GM23338 (cell line): ENCODE data around the gene SOSTDC1. TPM values are rescaled to one million over a fixed set of nuclear protein-coding genes. Genes with fewer than 3 reads are reported as not detected.

Source experiments
- ATAC-seq: fragments of 200-7000 bp; cut with Tn5 transposase; 3 replicates; pipeline ENCODE4 v1.9.1; 2020
- DNase-seq: peaks from one replicate; pipeline ENCODE4 v3.0.0-alpha.2; 2015; ENCODE audit warnings: low spot score
- H2AFZ ChIP-seq: fragments of 200-600 bp; sonication (generic); 2 replicates; pipeline ENCODE4 v1.8.0; 2016; ENCODE audit warnings: antibody characterized with exemption, mild to moderate bottlenecking, moderate library complexity
- H3F3A ChIP-seq: fragments of 200-600 bp; sonication (generic); replicated peaks from 2 replicates; pipeline ENCODE4 v1.8.0; 2017; ENCODE audit warnings: antibody characterized with exemption, mixed run types, low read depth
- H3K27ac ChIP-seq: fragments of 200-600 bp; sonication (generic); 2 replicates; pipeline ENCODE4 v1.6.1; 2016; ENCODE audit warnings: low read depth
- H3K27me3 ChIP-seq: fragments of 200-600 bp; sonication (generic); 2 replicates; pipeline ENCODE4 v1.8.0; 2016; ENCODE audit warnings: mild to moderate bottlenecking, mixed run types, moderate library complexity; ENCODE audit not compliant: insufficient read depth
- H3K36me3 ChIP-seq: fragments of 200-600 bp; sonication (generic); 2 replicates; pipeline ENCODE4 v1.8.0; 2016; ENCODE audit warnings: mild to moderate bottlenecking; ENCODE audit not compliant: insufficient read depth
- H3K4me1 ChIP-seq: fragments of 200-600 bp; sonication (generic); 2 replicates; pipeline ENCODE4 v1.8.0; 2016; ENCODE audit warnings: mild to moderate bottlenecking, moderate library complexity; ENCODE audit not compliant: insufficient read depth
- H3K4me2 ChIP-seq: fragments of 200-600 bp; sonication (generic); 2 replicates; pipeline ENCODE4 v1.7.1; 2017; ENCODE audit warnings: mixed run types
- H3K4me3 ChIP-seq: fragments of 200-600 bp; sonication (generic); 2 replicates; pipeline ENCODE4 v1.6.1; 2016; ENCODE audit warnings: mixed run types
- H3K79me2 ChIP-seq: fragments of 200-600 bp; sonication (generic); replicated peaks from 2 replicates; pipeline ENCODE4 v1.8.0; 2017; ENCODE audit warnings: mild to moderate bottlenecking; ENCODE audit not compliant: insufficient read depth
- H3K9me2 ChIP-seq: fragments of 200-600 bp; sonication (generic); 2 replicates; pipeline ENCODE4 v1.8.0; 2017; ENCODE audit not compliant: insufficient read depth
- H4K20me1 ChIP-seq: fragments of 200-600 bp; sonication (generic); replicated peaks from 2 replicates; pipeline ENCODE4 v1.8.0; 2017; ENCODE audit warnings: mild to moderate bottlenecking; ENCODE audit not compliant: insufficient read depth
- H3K27ac Mint-ChIP-seq: 2 replicates; pipeline ENCODE4 v1.8.0; 2020; ENCODE audit warnings: inconsistent platforms, mild to moderate bottlenecking, moderate library complexity, mixed read lengths
- H3K27me3 Mint-ChIP-seq: 3 replicates; pipeline ENCODE4 v1.8.0; 2022; ENCODE audit warnings: low read depth, mild to moderate bottlenecking, moderate library complexity, mixed read lengths, inconsistent platforms; ENCODE audit not compliant: insufficient read depth, poor library complexity
- H3K36me3 Mint-ChIP-seq: 3 replicates; pipeline ENCODE4 v1.8.0; 2021; ENCODE audit warnings: low read depth, mild to moderate bottlenecking, inconsistent platforms, moderate library complexity, mixed read lengths
- H3K4me1 Mint-ChIP-seq: 3 replicates; pipeline ENCODE4 v1.8.0; 2020; ENCODE audit warnings: mild to moderate bottlenecking, inconsistent platforms, mixed read lengths
- H3K4me3 Mint-ChIP-seq: 3 replicates; pipeline ENCODE4 v1.8.0; 2021; ENCODE audit warnings: moderate library complexity, mild to moderate bottlenecking, inconsistent platforms, mixed read lengths
- H3K9me3 Mint-ChIP-seq: 3 replicates; pipeline ENCODE4 v1.8.0; 2020; ENCODE audit warnings: moderate library complexity, mild to moderate bottlenecking, inconsistent platforms, mixed read lengths
- CREB1 ChIP-seq: fragments of 250-450 bp; sonication (Bioruptor Pico); IDR thresholded peaks from 2 replicates; pipeline ENCODE4 v1.5.0; 2020; ENCODE audit warnings: low read depth, mild to moderate bottlenecking, moderate library complexity
- EZH2 ChIP-seq: fragments of 200-600 bp; sonication (generic); IDR thresholded peaks from one replicate; pipeline ENCODE4 v1.8.0; 2017; ENCODE audit warnings: antibody characterized with exemption, mild to moderate bottlenecking, low read depth; ENCODE audit not compliant: unreplicated experiment
- EZH2phosphoT487 ChIP-seq: fragments of 200-600 bp; sonication (generic); IDR thresholded peaks from one replicate; pipeline ENCODE4 v1.8.1; 2018; ENCODE audit warnings: antibody characterized with exemption; ENCODE audit not compliant: unreplicated experiment
- JUNB ChIP-seq: IDR thresholded peaks from one replicate; pipeline ENCODE4 v1.6.1; 2016; ENCODE audit warnings: antibody characterized with exemption; ENCODE audit not compliant: unreplicated experiment
- NANOG ChIP-seq: IDR thresholded peaks from 2 replicates; pipeline ENCODE4 v1.6.1; 2016; ENCODE audit warnings: antibody characterized with exemption, borderline replicate concordance
- POLR2AphosphoS5 ChIP-seq: IDR thresholded peaks from 2 replicates; pipeline ENCODE4 v1.6.1; 2016; ENCODE audit warnings: antibody characterized with exemption, low read depth
- ZNF114 ChIP-seq: fragments of 250-450 bp; sonication (Bioruptor Pico); IDR thresholded peaks from 2 replicates; pipeline ENCODE4 v1.5.0; 2020; ENCODE audit warnings: mild to moderate bottlenecking, moderate library complexity
- ZNF331 ChIP-seq: fragments of 250-450 bp; sonication (Bioruptor Pico); IDR thresholded peaks from 2 replicates; pipeline ENCODE4 v1.5.0; 2020; ENCODE audit warnings: low read depth, mild to moderate bottlenecking, moderate library complexity
- polyA plus RNA-seq: library from polyadenylated mRNA; unstranded; fragments of >200 nt; fragmentation: Nextera tagmentation; extraction: Ambion mirVana; gene quantifications from 2 replicates; pipeline ENCODE4 v1.2.1, GENCODE V29; 2016
- total RNA-seq: library from RNA; depleted of rRNA; stranded (reverse); fragments of >200 nt; shearing (Covaris generic); gene quantifications from 2 replicates; pipeline ENCODE4 v1.2.3, GENCODE V29; 2014
- TF ChIP-seq, protein P1 (sequence below), 2 experiments: fragments of 200-600 bp in 1 of 2; sonication (generic) in 1 of 2; conservative IDR thresholded peaks; 2 replicates each; pipeline versions ENCODE4 v1.5.1 to v1.6.1; 2016 to 2017; ENCODE audit warnings: antibody characterized with exemption in 2 of 2, low read depth in 2 of 2, mild to moderate bottlenecking in 2 of 2, moderate library complexity in 1 of 2
- TF ChIP-seq, protein P2 (sequence below): IDR thresholded peaks from one replicate; pipeline ENCODE4 v1.6.1; 2018; ENCODE audit warnings: antibody characterized with exemption; ENCODE audit not compliant: unreplicated experiment
- TF ChIP-seq, protein P3 (sequence below): fragments of 250-450 bp; sonication (Bioruptor Pico); IDR thresholded peaks from 2 replicates; pipeline ENCODE4 v1.5.0; 2020; ENCODE audit warnings: mild to moderate bottlenecking, moderate library complexity

The SOSTDC1 gene
- total and polyA plus RNA-seq, 2 experiments from 2014 or later: 0.76 to 1.0 TPM

DNA sequence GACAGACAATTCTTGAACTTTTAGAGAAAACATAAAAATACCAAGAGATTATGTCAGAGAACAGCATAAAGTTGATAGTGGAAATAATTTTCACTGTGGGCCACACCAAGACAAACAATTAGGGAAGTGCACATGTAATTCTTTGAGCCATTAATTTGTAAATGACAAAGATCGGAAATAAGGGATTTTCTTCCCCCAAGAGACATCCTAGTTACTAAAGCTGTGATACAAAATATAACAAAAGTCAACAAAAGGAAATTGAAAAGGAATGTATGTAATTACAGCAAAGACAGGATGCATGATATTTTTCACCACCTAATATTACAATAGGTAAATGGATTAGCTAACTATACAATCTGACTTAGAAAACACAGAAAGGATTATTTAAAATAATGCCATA lies 48.7 kb upstream of the SOSTDC1 start:
- Histone ChIP-seq H3K27me3 (no peaks in the 10 kb centered on the region), H3F3A (no peaks in the 10 kb centered on the region), H3K79me2 (no peaks in the 10 kb centered on the region), H3K9me2 (peaks cover 6% of the 10 kb centered on the region; the same call in 1 of the 2 replicates), H3K36me3 (no peaks in the 10 kb centered on the region), H2AFZ (no peak overlapping the region), H3K4me2 (no peak overlapping the region), H4K20me1 (no peaks in the 10 kb centered on the region), H3K27ac (no peak overlapping the region), H3K4me1 (peaks cover 8% of the 10 kb centered on the region; the same call in 1 of the 2 replicates), H3K4me3 (no peak overlapping the region)
- no peaks in the 10 kb centered on the region for H3K27me3 Mint-ChIP-seq
- DNase-seq: no peak
- H3K27ac Mint-ChIP-seq: no peak overlapping the region
- TF ChIP-seq EZH2phosphoT487 (no peak), JUNB (no peak), EZH2 (no peak), ZNF114 (CRISPR knock-in tag) (no peak), ZNF331 (CRISPR knock-in tag) (no peak), CREB1 (no peak), NANOG (no peak), POLR2AphosphoS5 (no peak)
- TF ChIP-seq, protein P1, sequence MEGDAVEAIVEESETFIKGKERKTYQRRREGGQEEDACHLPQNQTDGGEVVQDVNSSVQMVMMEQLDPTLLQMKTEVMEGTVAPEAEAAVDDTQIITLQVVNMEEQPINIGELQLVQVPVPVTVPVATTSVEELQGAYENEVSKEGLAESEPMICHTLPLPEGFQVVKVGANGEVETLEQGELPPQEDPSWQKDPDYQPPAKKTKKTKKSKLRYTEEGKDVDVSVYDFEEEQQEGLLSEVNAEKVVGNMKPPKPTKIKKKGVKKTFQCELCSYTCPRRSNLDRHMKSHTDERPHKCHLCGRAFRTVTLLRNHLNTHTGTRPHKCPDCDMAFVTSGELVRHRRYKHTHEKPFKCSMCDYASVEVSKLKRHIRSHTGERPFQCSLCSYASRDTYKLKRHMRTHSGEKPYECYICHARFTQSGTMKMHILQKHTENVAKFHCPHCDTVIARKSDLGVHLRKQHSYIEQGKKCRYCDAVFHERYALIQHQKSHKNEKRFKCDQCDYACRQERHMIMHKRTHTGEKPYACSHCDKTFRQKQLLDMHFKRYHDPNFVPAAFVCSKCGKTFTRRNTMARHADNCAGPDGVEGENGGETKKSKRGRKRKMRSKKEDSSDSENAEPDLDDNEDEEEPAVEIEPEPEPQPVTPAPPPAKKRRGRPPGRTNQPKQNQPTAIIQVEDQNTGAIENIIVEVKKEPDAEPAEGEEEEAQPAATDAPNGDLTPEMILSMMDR (conservative IDR thresholded peaks at IDR 0.05; ENCODE audit: low read depth in 2 of 2): no peak
- TF ChIP-seq, protein P2, sequence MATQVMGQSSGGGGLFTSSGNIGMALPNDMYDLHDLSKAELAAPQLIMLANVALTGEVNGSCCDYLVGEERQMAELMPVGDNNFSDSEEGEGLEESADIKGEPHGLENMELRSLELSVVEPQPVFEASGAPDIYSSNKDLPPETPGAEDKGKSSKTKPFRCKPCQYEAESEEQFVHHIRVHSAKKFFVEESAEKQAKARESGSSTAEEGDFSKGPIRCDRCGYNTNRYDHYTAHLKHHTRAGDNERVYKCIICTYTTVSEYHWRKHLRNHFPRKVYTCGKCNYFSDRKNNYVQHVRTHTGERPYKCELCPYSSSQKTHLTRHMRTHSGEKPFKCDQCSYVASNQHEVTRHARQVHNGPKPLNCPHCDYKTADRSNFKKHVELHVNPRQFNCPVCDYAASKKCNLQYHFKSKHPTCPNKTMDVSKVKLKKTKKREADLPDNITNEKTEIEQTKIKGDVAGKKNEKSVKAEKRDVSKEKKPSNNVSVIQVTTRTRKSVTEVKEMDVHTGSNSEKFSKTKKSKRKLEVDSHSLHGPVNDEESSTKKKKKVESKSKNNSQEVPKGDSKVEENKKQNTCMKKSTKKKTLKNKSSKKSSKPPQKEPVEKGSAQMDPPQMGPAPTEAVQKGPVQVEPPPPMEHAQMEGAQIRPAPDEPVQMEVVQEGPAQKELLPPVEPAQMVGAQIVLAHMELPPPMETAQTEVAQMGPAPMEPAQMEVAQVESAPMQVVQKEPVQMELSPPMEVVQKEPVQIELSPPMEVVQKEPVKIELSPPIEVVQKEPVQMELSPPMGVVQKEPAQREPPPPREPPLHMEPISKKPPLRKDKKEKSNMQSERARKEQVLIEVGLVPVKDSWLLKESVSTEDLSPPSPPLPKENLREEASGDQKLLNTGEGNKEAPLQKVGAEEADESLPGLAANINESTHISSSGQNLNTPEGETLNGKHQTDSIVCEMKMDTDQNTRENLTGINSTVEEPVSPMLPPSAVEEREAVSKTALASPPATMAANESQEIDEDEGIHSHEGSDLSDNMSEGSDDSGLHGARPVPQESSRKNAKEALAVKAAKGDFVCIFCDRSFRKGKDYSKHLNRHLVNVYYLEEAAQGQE: no peak
- TF ChIP-seq, protein P3, sequence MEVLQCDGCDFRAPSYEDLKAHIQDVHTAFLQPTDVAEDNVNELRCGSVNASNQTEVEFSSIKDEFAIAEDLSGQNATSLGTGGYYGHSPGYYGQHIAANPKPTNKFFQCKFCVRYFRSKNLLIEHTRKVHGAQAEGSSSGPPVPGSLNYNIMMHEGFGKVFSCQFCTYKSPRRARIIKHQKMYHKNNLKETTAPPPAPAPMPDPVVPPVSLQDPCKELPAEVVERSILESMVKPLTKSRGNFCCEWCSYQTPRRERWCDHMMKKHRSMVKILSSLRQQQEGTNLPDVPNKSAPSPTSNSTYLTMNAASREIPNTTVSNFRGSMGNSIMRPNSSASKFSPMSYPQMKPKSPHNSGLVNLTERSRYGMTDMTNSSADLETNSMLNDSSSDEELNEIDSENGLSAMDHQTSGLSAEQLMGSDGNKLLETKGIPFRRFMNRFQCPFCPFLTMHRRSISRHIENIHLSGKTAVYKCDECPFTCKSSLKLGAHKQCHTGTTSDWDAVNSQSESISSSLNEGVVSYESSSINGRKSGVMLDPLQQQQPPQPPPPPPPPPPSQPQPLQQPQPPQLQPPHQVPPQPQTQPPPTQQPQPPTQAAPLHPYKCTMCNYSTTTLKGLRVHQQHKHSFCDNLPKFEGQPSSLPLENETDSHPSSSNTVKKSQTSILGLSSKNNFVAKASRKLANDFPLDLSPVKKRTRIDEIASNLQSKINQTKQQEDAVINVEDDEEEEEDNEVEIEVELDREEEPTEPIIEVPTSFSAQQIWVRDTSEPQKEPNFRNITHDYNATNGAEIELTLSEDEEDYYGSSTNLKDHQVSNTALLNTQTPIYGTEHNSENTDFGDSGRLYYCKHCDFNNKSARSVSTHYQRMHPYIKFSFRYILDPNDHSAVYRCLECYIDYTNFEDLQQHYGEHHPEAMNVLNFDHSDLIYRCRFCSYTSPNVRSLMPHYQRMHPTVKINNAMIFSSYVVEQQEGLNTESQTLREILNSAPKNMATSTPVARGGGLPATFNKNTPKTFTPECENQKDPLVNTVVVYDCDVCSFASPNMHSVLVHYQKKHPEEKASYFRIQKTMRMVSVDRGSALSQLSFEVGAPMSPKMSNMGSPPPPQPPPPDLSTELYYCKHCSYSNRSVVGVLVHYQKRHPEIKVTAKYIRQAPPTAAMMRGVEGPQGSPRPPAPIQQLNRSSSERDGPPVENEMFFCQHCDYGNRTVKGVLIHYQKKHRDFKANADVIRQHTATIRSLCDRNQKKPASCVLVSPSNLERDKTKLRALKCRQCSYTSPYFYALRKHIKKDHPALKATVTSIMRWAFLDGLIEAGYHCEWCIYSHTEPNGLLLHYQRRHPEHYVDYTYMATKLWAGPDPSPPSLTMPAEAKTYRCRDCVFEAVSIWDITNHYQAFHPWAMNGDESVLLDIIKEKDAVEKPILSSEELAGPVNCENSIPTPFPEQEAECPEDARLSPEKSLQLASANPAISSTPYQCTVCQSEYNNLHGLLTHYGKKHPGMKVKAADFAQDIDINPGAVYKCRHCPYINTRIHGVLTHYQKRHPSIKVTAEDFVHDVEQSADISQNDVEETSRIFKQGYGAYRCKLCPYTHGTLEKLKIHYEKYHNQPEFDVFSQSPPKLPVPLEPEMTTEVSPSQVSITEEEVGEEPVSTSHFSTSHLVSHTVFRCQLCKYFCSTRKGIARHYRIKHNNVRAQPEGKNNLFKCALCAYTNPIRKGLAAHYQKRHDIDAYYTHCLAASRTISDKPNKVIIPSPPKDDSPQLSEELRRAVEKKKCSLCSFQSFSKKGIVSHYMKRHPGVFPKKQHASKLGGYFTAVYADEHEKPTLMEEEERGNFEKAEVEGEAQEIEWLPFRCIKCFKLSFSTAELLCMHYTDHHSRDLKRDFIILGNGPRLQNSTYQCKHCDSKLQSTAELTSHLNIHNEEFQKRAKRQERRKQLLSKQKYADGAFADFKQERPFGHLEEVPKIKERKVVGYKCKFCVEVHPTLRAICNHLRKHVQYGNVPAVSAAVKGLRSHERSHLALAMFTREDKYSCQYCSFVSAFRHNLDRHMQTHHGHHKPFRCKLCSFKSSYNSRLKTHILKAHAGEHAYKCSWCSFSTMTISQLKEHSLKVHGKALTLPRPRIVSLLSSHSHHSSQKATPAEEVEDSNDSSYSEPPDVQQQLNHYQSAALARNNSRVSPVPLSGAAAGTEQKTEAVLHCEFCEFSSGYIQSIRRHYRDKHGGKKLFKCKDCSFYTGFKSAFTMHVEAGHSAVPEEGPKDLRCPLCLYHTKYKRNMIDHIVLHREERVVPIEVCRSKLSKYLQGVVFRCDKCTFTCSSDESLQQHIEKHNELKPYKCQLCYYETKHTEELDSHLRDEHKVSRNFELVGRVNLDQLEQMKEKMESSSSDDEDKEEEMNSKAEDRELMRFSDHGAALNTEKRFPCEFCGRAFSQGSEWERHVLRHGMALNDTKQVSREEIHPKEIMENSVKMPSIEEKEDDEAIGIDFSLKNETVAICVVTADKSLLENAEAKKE (CRISPR knock-in tag): no peak
- H3K4me1 Mint-ChIP-seq: peaks cover 9% of the 10 kb centered on the region; the same call in 1 of the 3 replicates
- H3K36me3 Mint-ChIP-seq: no peaks in the 10 kb centered on the region
- no peak overlapping the region for H3K4me3 Mint-ChIP-seq
- ATAC-seq: no peak
- H3K9me3 Mint-ChIP-seq: no peaks in the 10 kb centered on the region
